Nephron (organoid): ENCODE data around the gene ZNF385C.

Source experiments
- H3K27ac Mint-ChIP-seq, 3 experiments: 2 replicates each; pipeline ENCODE4 v1.8.0; 2020; ENCODE audit warnings: mixed read lengths in 3 of 3, mild to moderate bottlenecking in 2 of 3, moderate library complexity in 1 of 3
- H3K27me3 Mint-ChIP-seq: 2 replicates; pipeline ENCODE4 v1.8.0; 2021; ENCODE audit warnings: low read depth, mild to moderate bottlenecking, moderate library complexity, mixed read lengths
- H3K36me3 Mint-ChIP-seq: 2 replicates; pipeline ENCODE4 v1.8.0; 2020; ENCODE audit warnings: low read depth, mixed read lengths
- H3K4me1 Mint-ChIP-seq: 2 replicates; pipeline ENCODE4 v1.8.0; 2020; ENCODE audit warnings: mixed read lengths
- H3K4me3 Mint-ChIP-seq, 3 experiments: 2 replicates each; pipeline ENCODE4 v1.8.0; 2020; ENCODE audit warnings: mild to moderate bottlenecking in 3 of 3, mixed read lengths in 3 of 3, moderate library complexity in 2 of 3
- H3K9me3 Mint-ChIP-seq: 2 replicates; pipeline ENCODE4 v1.8.0; 2020; ENCODE audit warnings: mixed read lengths
- TF ChIP-seq, protein P1 (sequence below), 3 experiments: fragments of 200-600 bp; sonication (generic); IDR thresholded peaks; one replicate each; pipeline ENCODE4 v1.5.0; 2021; ENCODE audit warnings: antibody characterized with exemption in 3 of 3; ENCODE audit not compliant: unreplicated experiment in 3 of 3

The ZNF385C gene

DNA sequence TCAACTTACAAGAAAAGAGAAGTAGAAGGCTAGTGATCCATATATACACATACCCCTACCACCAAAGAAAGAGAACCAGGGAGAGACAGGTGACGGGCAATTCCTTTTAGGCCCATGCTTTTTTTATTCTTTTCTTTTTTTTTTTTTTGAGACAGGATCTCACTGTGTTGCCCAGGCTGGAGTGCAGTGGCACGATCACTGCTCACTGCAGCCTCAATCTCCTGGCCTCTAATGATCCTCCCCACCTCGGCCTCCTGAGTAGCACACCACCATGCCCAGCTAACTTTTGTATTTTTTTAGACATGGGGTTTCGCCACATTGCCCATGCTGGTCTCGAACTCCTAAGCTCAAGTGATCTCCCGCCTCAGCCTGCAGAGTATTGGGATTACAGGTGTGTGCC, 29.1 kb upstream of the ZNF385C start:
- TF ChIP-seq, protein P1, sequence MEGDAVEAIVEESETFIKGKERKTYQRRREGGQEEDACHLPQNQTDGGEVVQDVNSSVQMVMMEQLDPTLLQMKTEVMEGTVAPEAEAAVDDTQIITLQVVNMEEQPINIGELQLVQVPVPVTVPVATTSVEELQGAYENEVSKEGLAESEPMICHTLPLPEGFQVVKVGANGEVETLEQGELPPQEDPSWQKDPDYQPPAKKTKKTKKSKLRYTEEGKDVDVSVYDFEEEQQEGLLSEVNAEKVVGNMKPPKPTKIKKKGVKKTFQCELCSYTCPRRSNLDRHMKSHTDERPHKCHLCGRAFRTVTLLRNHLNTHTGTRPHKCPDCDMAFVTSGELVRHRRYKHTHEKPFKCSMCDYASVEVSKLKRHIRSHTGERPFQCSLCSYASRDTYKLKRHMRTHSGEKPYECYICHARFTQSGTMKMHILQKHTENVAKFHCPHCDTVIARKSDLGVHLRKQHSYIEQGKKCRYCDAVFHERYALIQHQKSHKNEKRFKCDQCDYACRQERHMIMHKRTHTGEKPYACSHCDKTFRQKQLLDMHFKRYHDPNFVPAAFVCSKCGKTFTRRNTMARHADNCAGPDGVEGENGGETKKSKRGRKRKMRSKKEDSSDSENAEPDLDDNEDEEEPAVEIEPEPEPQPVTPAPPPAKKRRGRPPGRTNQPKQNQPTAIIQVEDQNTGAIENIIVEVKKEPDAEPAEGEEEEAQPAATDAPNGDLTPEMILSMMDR (IDR thresholded peaks at IDR 0.05; ENCODE audit: unreplicated experiment in 3 of 3), result no peak
- no peak overlapping the region for H3K4me3 Mint-ChIP-seq
- H3K36me3 Mint-ChIP-seq, result peaks cover 60% of the 10 kb centered on the region
- H3K27me3 Mint-ChIP-seq, result no peaks in the 10 kb centered on the region
- H3K9me3 Mint-ChIP-seq, result no peaks in the 10 kb centered on the region
- peaks cover 6% of the 10 kb centered on the region for H3K4me1 Mint-ChIP-seq
- no peak overlapping the region for H3K27ac Mint-ChIP-seq

DNA sequence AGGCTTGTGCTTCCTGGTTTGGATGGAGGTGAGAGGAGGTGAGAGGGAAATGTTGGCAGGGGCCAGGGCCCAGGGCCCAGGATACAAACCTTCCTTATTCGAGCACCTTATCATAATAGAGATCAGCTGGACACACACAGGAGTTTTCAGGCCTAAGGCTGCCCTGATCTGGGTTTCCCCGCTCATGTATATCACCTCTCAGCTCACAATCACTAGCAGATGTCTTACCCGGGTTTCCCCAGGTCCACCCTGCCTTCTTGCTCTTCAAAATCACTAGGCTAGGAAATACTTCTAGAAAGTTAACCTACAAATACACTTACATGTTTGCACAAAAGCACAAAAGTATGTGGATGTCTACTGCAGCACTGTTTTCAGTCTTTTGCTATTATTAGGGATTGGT, 28.6 kb upstream of the ZNF385C start:
- Mint-ChIP-seq H3K9me3 (no peaks in the 10 kb centered on the region), H3K27ac (no peak overlapping the region), H3K4me3 (no peak overlapping the region), H3K4me1 (peaks cover 10% of the 10 kb centered on the region), H3K36me3 (peaks cover 60% of the 10 kb centered on the region), H3K27me3 (no peaks in the 10 kb centered on the region)
- TF ChIP-seq, protein P1 (IDR thresholded peaks at IDR 0.05; ENCODE audit: unreplicated experiment in 3 of 3), result no peak

DNA sequence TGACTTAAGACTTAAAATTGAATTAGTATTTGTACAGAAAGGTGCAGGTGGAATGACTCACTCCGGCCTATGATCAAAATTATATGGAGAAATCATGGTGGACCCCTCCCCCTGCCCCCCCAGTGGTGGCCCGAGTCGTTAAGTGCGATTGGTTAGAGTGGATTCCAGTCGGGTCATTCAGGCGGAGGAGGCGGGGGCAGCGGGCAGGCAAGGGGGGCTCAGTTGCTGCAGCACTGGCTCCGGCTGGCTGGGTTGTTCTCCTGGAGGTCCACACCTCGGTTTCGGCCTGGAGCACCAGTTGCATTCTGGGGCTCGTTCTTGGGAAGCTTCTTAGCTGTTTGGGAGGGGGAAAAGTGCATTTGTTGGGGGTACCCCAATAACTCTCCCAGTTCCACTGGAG, 27.3 kb upstream of the ZNF385C start:
- H3K27me3 Mint-ChIP-seq, result no peaks in the 10 kb centered on the region
- H3K27ac Mint-ChIP-seq, result no peak overlapping the region
- TF ChIP-seq, protein P1 (IDR thresholded peaks at IDR 0.05; ENCODE audit: unreplicated experiment in 3 of 3), result no peak
- H3K4me1 Mint-ChIP-seq, result peaks cover 13% of the 10 kb centered on the region
- H3K36me3 Mint-ChIP-seq, result peaks cover 52% of the 10 kb centered on the region
- H3K9me3 Mint-ChIP-seq, result no peaks in the 10 kb centered on the region
- no peak overlapping the region for H3K4me3 Mint-ChIP-seq

DNA sequence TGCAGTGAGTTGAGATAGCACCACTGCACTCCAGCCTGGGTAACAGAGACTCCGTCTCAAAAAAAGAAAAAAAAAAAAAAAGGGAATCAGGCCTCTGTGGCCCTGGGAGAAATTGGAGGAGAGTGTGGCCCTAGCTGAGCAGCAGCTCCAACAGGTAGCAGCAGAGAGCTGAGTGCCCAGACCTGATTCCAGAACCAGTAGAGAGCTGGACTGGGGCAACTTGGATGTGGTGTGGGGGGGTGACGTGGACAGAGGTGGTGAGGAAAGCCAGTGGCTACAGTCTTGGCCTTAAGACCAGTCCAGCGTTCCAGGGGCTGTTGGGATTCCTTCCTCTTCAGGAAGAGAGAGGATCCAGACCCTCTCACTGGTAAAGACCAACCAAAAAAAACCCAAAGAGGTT, 26.0 kb upstream of the ZNF385C start:
- no peak overlapping the region for H3K27ac Mint-ChIP-seq
- peaks cover 43% of the 10 kb centered on the region for H3K36me3 Mint-ChIP-seq
- no peaks in the 10 kb centered on the region for H3K27me3 Mint-ChIP-seq
- peaks cover 17% of the 10 kb centered on the region for H3K4me1 Mint-ChIP-seq
- TF ChIP-seq, protein P1 (IDR thresholded peaks at IDR 0.05; ENCODE audit: unreplicated experiment in 3 of 3), result no peak
- no peaks in the 10 kb centered on the region for H3K9me3 Mint-ChIP-seq
- no peak overlapping the region for H3K4me3 Mint-ChIP-seq

DNA sequence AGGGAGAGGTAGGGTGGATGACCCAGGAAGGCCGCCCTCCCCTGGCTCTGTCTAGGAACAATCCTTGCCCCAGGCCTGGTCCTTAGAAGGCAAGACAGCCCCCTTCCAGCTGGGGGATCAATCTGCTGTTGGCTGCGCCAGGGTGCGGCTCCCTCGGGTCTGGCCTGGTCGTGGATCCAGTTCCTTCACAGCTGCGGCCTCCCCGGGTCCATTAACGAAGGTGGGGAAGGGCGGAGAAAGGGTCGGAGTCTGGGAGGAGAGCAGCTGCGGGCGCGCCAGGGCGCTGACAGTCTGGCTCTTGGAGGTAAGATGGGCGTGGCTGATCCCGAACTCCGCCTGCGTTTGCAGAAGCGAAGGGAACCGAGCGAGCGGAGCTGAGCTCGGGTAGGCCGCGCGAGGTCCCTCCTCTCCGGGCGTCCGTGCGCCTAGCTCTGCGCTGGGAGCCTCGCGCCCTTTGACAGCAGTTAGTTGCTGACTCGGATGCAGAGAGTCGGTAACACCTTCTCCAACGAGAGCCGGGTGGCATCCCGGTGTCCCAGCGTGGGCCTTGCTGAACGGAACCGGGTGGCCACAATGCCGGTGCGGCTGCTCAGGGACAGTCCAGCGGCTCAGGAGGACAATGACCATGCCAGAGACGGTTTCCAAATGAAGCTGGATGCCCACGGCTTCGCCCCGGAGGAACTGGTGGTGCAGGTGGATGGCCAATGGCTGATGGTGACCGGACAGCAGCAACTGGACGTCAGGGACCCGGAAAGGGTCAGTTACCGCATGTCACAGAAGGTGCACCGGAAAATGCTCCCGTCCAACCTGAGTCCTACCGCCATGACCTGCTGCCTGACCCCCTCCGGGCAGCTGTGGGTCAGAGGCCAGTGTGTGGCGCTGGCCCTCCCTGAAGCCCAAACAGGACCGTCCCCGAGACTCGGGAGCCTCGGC, 24.4 kb upstream of the ZNF385C start, which contains the start of gene HSPB9:
HSPB9 (plus strand) TSS at position 434 of the 933 bp plus-strand sequence; CDS start at position 481, 47 bp downstream.
- Mint-ChIP-seq H3K9me3 (no peaks in the 10 kb centered on the region), H3K27ac (peak within 1 kb of the TSS; percentile 33 to 82 (median 82)), H3K4me3 (peak within 1 kb of the TSS; percentile 79 to 84 (median 83)), H3K27me3 (no peaks in the 10 kb centered on the region), H3K36me3 (peaks cover 35% of the 10 kb centered on the region), H3K4me1 (peaks cover 22% of the 10 kb centered on the region)
- TF ChIP-seq, protein P1 (IDR thresholded peaks at IDR 0.05; ENCODE audit: unreplicated experiment in 3 of 3), result no peak
